Non-pigmented ciliary epithelial cell (primary cell): Measurements from ENCODE around the gene KCNJ10.

ENCODE experiments used
- DNase-seq: peaks from one replicate; pipeline ENCODE4 v3.0.0-alpha.2; 2010; ENCODE audit warnings: low read depth

KCNJ10 gene

GRCh38 chr1:159990005-159990404 lies 80.0 kb downstream of the KCNJ10 start:
- no peak for DNase-seq

- DNase-seq = no peak
Measured at GRCh38 chr1:159989581-159989980, 80.4 kb downstream of the KCNJ10 start.

- no peak for DNase-seq
Measured at GRCh38 chr1:159988006-159988405, 82.0 kb downstream of the KCNJ10 start.

DNA sequence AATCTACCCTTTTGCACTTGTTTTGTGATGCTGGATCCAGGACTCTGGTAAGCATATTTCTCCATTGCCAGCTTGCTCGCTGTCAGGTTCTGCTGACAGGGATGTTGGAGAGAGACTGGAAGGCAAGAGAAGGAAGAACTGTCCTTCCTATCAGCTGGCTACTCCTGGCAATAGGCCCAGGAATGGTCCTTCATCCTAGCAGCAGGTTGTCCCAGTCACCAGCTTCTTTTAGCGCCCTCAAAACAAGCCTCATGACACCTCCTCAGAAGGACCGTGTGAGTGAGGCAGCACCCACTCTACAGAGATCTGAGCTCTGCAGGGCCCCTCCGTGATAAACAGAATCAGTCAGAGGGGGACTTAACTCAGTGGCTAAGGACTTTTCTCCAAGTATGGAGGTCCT lies 82.8 kb downstream of the KCNJ10 start:
- DNase-seq = no peak

DNA sequence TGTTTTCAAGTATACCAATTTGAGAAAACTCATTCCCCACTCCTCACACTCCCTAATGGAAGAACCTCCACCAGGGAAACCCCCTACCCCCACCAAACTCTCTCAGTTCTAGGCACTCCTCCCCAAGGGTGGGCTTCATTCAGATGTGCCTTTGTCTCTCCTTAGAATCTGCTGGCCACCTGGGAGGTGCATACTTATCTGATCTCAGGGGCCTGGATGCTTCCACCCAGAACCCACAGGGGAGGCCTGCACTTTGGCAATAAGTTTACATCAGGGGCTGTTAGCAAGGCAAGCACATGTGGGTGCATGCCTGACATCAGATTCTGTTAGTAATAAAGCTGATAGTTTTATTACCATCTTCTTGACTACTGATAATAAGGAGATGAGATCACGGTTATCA lies 83.4 kb downstream of the KCNJ10 start:
- DNase-seq = no peak

DNA sequence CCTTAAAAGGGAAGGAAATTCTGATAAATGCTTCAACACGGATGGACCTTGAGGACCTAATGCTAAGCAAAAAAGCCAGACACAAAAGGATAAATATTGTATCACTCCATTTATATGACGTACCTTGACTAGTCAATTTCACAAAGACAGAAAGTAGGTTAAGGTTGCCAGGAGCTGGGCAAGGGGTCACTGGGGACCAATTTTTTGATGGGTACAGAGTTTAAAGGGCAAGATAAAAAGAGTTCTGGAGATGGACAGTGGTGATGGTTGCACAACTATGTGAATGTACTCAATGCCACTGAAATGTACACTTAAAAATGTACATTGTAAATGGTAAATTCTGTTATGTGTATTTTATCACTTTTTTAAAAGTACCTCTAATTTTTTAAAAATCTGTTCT lies 83.9 kb downstream of the KCNJ10 start:
- DNase-seq = no peak

DNA sequence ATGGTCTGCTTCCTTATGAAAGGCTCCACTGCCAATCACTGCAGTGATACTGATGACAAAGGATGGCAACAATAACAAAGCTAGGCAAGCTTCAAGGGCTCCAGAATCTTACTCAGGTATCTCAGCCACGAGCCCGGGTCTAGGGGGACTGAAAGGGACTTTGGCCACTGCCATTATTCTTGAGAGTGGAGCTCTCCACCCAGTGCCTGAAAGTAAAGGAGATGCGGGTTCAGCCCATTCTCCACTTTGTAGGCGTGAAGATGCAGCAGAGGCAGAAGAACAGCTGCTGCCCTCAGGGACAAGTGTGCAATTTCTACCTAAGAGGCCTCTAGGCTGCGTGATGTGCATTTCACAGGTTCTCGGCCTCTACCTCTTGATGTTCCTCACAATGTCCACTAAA lies 84.5 kb downstream of the KCNJ10 start:
- DNase-seq = no peak

DNA sequence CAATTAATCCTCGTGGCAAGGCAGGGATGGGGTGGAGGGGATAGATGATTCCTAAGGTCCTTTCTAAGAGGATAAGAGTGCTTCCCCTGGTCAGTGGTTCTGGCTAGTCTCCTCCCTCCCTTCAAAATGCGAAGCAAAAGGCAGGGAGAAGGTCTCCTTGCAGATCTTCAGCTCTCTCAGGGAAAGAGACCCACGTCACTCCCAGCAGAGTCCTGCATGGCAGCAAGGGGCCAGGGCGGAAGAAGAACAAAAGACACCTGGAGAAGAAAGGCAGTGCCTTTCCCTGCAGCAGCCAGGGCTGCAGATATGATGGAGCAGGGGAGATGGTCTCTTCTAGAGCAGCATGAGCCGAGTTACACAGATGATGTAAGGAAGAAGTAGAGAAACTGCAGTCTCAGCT lies 86.3 kb downstream of the KCNJ10 start:
- no peak for DNase-seq

DNA sequence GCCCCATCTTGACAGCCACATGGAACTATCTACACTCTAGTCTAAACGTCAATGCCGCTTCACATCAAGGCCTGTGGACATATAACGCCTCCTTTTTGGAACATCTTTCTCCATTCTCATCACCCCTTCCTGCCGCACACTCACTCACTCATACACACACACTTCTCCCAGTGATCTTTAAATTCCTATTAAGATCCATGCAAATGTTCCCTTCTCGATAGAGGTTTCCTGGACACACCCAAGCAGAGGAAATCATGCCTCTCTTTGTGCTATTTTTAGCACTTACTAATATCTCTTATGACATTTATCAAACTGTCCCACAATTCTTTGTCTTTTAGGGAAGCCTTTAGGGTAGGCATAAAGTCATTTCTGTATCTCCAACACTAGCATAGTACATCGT lies 87.7 kb downstream of the KCNJ10 start:
- DNase-seq = no peak

DNA sequence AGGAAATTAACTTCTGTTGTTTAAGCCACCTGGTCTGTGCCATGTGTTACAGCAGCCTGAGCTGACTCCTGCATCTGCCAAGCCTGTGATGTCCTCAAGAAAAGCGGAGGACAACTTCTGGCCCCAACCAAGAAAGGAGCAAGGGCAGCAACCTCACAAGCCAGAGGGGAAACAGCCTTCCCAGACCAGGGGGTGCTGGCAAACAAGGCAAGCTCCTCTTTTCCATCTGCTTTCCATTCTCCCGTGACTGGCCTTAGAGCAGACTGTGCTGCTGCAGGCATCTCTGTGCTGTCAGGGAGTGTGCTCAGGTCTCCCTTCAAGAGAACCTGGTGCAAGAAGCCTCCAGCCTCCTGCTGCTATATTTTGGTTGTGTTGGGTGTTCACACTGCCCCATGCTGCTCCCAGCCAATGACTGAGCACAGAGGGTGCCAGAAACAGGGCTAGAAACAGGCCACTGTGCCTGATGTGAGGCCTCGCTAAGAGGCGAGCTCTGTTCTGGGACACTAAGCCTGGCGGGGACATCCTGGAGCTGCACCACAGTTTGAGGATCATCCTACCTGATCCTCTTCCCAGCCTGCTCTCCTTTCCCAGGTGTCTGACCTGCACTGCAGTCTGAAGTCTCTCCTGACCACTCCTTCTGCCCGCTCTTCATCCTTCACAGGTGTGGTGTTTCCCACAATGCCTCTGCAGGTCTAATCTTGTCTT lies 88.5 kb downstream of the KCNJ10 start:
- DNase-seq = no peak

DNA sequence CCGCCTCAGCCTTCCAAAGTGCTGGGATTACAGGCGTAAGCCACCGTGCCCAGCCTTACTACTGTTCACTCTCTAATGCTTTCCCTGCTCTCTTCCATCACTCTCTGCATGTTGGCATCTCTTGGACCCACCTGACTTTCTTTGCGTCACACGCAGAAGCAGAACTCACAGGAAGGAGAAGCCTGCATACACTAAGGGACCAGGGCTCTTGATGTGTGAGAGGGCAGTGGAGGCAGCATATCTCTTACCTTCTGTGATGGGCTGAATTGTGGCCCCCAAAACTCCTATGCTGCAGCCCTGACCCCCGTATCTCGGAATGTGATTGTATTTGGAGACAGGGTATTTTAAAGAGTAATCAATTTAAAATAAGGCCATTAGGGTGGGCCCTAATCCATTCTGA lies 89.2 kb downstream of the KCNJ10 start:
- DNase-seq = no peak

DNA sequence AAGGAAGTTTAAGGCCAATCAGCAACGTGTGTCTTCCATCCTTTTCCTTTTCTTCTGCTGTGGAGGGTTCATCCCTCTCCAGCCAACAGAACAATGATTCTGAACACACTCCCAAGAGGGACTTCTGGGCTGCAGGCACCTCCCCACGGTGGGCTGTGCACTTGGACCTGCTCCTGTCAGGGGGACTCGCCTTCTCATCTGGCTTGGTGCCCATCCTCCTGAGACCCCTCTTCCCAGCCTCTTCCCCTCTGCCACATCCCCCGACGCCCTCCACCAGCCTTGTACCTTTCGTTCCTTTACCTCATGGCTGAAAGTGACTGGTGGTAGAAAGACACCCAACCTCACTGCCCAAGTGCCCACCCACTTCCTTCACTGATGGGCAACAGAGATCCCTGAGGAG lies 89.9 kb downstream of the KCNJ10 start:
- no peak for DNase-seq

DNA sequence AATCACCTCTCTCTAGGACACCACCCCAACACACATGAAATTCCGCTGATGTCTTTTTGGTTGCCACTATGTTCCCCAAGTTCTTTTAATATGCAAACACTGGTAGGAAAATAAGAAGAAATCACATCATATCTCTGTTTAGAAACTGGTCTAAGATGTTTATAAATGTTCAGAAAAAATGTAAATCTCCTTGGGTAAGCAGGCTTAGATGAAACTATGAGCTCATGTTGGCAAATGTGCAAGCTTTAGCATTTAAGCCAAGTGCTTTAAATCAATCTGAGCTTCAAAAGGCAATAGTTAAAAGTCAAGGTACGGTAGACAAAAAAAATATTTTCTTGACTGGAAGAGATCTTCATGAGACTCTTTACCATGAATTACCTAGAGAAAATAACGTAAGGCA lies 90.7 kb downstream of the KCNJ10 start:
- no peak for DNase-seq

GRCh38 chr1:159978107-159978398 lies 91.9 kb downstream of the KCNJ10 start:
- DNase-seq = no peak

GRCh38 chr1:159977364-159978106 lies 92.4 kb downstream of the KCNJ10 start:
- DNase-seq = no peak

DNA sequence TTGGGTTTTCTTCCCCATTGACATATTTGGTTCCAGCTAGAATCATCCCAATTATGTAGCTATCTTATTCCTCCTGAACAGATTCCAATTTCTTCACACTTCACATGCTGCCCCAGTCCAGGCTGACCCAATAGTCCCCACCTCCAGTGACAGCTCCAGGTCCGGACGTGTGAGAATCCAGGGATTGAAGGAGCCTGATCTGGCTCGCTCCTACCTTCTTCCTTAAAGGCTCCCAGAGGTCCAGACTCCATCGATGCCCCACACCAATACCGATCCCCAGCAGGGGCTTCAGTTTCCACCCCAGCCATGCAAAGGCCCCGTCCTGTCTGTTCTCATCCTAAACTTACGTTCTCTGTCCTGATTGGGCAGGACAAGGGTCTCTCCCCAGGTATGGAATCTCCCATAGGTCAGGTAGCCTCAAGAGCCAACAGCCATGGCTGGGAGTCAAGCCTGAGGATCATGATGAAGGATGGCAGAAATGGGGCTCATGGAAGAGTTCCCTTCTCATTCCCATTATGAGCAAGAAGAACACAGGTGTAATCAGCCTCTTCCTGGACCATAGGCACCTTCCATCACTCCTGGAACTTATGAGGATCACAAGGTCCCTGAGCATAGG lies 95.5 kb downstream of the KCNJ10 start:
- no peak for DNase-seq

GRCh38 chr1:159973350-159973940 lies 96.5 kb downstream of the KCNJ10 start:
- no peak for DNase-seq

GRCh38 chr1:159972443-159973205 lies 97.3 kb downstream of the KCNJ10 start:
- no peak for DNase-seq

GRCh38 chr1:159970932-159971342 lies 99.0 kb downstream of the KCNJ10 start:
- DNase-seq = no peak

DNA sequence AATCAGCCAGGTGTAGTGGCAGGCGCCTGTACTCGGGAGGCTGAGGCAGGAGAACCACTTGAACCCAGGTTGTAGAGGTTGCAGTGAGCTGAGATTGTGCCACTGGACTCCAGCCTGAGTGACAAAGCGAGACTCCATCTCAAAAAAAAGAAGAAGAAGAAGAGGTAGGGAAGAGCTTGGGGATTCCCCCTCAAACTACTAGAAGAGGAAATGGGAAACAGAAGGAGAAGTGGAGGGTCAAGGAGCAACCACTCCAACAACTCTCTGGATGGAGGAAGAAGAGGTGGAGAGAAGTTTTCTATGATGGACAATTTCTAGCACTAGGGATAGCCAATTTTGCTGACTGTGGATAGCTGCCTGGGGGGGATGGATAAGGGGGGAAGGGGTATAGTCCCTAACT lies 101.1 kb downstream of the KCNJ10 start:
- no peak for DNase-seq

GRCh38 chr1:159965263-159965662 lies 104.7 kb downstream of the KCNJ10 start:
- no peak for DNase-seq

DNA sequence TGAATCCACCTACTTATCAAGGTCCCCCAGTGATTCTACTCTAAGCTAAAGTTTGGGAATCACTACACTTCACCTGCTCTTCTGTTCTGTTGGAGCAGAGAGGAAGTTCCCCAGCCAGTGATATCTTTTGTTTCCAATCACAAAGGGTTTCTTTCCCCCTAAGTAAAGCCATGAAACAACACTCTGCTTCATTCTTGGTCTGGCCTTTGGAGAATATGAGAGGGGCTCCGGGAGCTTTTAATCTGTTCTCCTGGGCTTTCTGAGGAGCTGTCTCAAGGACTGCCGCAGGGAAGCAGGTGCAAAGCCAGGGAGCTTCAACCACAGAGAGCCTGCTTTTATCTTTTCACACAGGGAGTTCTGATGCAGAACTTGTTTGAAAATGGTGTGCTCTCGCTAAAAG lies 105.8 kb downstream of the KCNJ10 start:
- DNase-seq = no peak

- DNase-seq = no peak
Measured at GRCh38 chr1:159962176-159962575, 107.8 kb downstream of the KCNJ10 start.
